HepG2 (cell line): Measurements from ENCODE around the gene FKBP1B. TPM values are rescaled to one million over a fixed set of nuclear protein-coding genes. Genes with fewer than 3 reads are reported as not detected.
A peak's percentile ranks its signal among the peaks of the same experiment; 100 is the strongest.

Experiments used
- AGO1 ChIP-seq: fragments of 200-400 bp; formaldehyde crosslinking; IDR thresholded peaks from 2 replicates; pipeline ENCODE4 v1.6.1; 2017; ENCODE audit warnings: mild to moderate bottlenecking, low read depth, low read length, moderate library complexity; ENCODE audit not compliant: poor library complexity, severe bottlenecking
- ATF7 ChIP-seq, 2 experiments: fragments of 450-650 bp in 1 of 2; sonication (generic) in 1 of 2; formaldehyde crosslinking in 1 of 2; IDR thresholded peaks; 2 replicates each; pipeline versions ENCODE4 v1.4.0 to v1.6.1; 2016 to 2020; ENCODE audit warnings: antibody characterized with exemption in 1 of 2, mild to moderate bottlenecking in 1 of 2, missing genetic modification reagents in 1 of 2
- GLI4 ChIP-seq: sonication (generic); formaldehyde crosslinking; IDR thresholded peaks from 2 replicates; pipeline ENCODE4 v1.5.1; 2020; ENCODE audit warnings: missing genetic modification reagents, mild to moderate bottlenecking, moderate library complexity, borderline replicate concordance
- IRX3 ChIP-seq: sonication (generic); formaldehyde crosslinking; IDR thresholded peaks from 2 replicates; pipeline ENCODE4 v1.8.1; 2023; ENCODE audit warnings: mild to moderate bottlenecking, low read depth, missing genetic modification reagents, borderline replicate concordance
- KAT8 ChIP-seq: IDR thresholded peaks from 2 replicates; pipeline ENCODE4 v1.6.1; 2016; ENCODE audit warnings: missing genetic modification reagents, missing compliant biosample characterization
- KDM3A ChIP-seq: IDR thresholded peaks from 2 replicates; pipeline ENCODE4 v1.6.1; 2018; ENCODE audit warnings: low read depth, missing compliant biosample characterization
- MBD4 ChIP-seq: IDR thresholded peaks from 2 replicates; pipeline ENCODE4 v1.6.1; 2012; ENCODE audit warnings: low read length, inconsistent platforms, borderline replicate concordance
- MEIS1 ChIP-seq: sonication (generic); formaldehyde crosslinking; IDR thresholded peaks from 2 replicates; pipeline ENCODE4 v1.9.0; 2021; ENCODE audit warnings: mild to moderate bottlenecking, missing genetic modification reagents, moderate library complexity, borderline replicate concordance
- NCOA2 ChIP-seq: sonication (generic); formaldehyde crosslinking; IDR thresholded peaks from 2 replicates; pipeline ENCODE4 v1.8.0; 2022; ENCODE audit warnings: inconsistent platforms
- NRL ChIP-seq: sonication (generic); formaldehyde crosslinking; IDR thresholded peaks from 2 replicates; pipeline ENCODE4 v1.5.0; 2020; ENCODE audit warnings: missing genetic modification reagents, mild to moderate bottlenecking, moderate library complexity, borderline replicate concordance
- RBAK ChIP-seq: sonication (generic); formaldehyde crosslinking; IDR thresholded peaks from 2 replicates; pipeline ENCODE4 v1.5.1; 2020; ENCODE audit warnings: mild to moderate bottlenecking, missing genetic modification reagents
- SALL1 ChIP-seq: sonication (generic); formaldehyde crosslinking; IDR thresholded peaks from 2 replicates; pipeline ENCODE4 v1.8.0; 2022; ENCODE audit warnings: mild to moderate bottlenecking, missing genetic modification reagents
- SIN3A ChIP-seq: IDR thresholded peaks from 2 replicates; pipeline ENCODE4 v1.6.1; 2011; ENCODE audit warnings: low read depth, mild to moderate bottlenecking, control low read depth, low read length, borderline replicate concordance
- SMAD1 ChIP-seq: sonication (generic); formaldehyde crosslinking; IDR thresholded peaks from 2 replicates; pipeline ENCODE4 v1.4.0; 2020; ENCODE audit warnings: missing genetic modification reagents, low read depth, mild to moderate bottlenecking, borderline replicate concordance
- TBX2 ChIP-seq: sonication (generic); formaldehyde crosslinking; IDR thresholded peaks from 2 replicates; pipeline ENCODE4 v1.5.0; 2020; ENCODE audit warnings: missing genetic modification reagents, mild to moderate bottlenecking, borderline replicate concordance
- YEATS4 ChIP-seq: sonication (generic); formaldehyde crosslinking; IDR thresholded peaks from 2 replicates; pipeline ENCODE4 v1.4.0; 2020; ENCODE audit warnings: missing genetic modification reagents, borderline replicate concordance
- ZMAT3 ChIP-seq: sonication (generic); formaldehyde crosslinking; conservative IDR thresholded peaks from 2 replicates; pipeline ENCODE4 v1.7.0; 2021; ENCODE audit warnings: missing genetic modification reagents
- ZNF317 ChIP-seq: sonication (generic); formaldehyde crosslinking; IDR thresholded peaks from 2 replicates; pipeline ENCODE4 v1.5.0; 2020; ENCODE audit warnings: mild to moderate bottlenecking, missing genetic modification reagents
- ZNF709 ChIP-seq: sonication (generic); formaldehyde crosslinking; IDR thresholded peaks from 2 replicates; pipeline ENCODE4 v1.5.0; 2020; ENCODE audit warnings: mild to moderate bottlenecking, missing genetic modification reagents
- ZNF749 ChIP-seq: sonication (generic); formaldehyde crosslinking; IDR thresholded peaks from 2 replicates; pipeline ENCODE4 v1.8.0; 2022; ENCODE audit warnings: mild to moderate bottlenecking, missing genetic modification reagents, moderate library complexity, borderline replicate concordance
- polyA plus RNA-seq, 8 experiments: library from polyadenylated mRNA; depleted of rRNA in 3 of 8; stranded (reverse) in 7 of 8; unstranded in 1 of 8; fragments of >200 nt; fragmentation: Illumina TruSeq in 4 of 8; extraction: Trizol in 4 of 8; gene quantifications; 2 replicates each; pipeline versions ENCODE4 v1.2.1 to v1.2.3, GENCODE V29; 2011 to 2016; ENCODE audit warnings: low read depth in 4 of 8, missing spikeins in 1 of 8, mixed read lengths in 1 of 8; ENCODE audit not compliant: insufficient read depth in 1 of 8
- total RNA-seq, 5 experiments: library from RNA; depleted of rRNA; stranded (reverse); fragments of >200 nt; fragmentation: Illumina TruSeq; extraction: Trizol; gene quantifications; 2 replicates each; pipeline ENCODE4 v1.2.3, GENCODE V29; 2016; ENCODE audit warnings: low read depth in 1 of 5
- TF ChIP-seq, protein P1 (sequence below): sonication (generic); formaldehyde crosslinking; IDR thresholded peaks from 2 replicates; pipeline ENCODE4 v1.4.0; 2020; ENCODE audit warnings: missing genetic modification reagents
- TF ChIP-seq, protein P2 (sequence below): IDR thresholded peaks from 2 replicates; pipeline ENCODE4 v1.6.1; 2018; ENCODE audit warnings: missing genetic modification reagents, mild to moderate bottlenecking, missing compliant biosample characterization
- TF ChIP-seq, protein P3 (sequence below): sonication (generic); formaldehyde crosslinking; IDR thresholded peaks from 2 replicates; pipeline ENCODE4 v1.4.0; 2020; ENCODE audit warnings: mild to moderate bottlenecking, missing genetic modification reagents
- TF ChIP-seq, protein P4 (sequence below): sonication (generic); formaldehyde crosslinking; IDR thresholded peaks from 2 replicates; pipeline ENCODE4 v1.4.0; 2020; ENCODE audit warnings: missing genetic modification reagents, low read depth, mild to moderate bottlenecking, borderline replicate concordance

FKBP1B gene
- total and polyA plus RNA-seq, 2 of the 13 experiments (the other 11 are each of a cell fraction or from before 2014, with no cell fraction given), result 35.2 to 96.3 TPM

DNA sequence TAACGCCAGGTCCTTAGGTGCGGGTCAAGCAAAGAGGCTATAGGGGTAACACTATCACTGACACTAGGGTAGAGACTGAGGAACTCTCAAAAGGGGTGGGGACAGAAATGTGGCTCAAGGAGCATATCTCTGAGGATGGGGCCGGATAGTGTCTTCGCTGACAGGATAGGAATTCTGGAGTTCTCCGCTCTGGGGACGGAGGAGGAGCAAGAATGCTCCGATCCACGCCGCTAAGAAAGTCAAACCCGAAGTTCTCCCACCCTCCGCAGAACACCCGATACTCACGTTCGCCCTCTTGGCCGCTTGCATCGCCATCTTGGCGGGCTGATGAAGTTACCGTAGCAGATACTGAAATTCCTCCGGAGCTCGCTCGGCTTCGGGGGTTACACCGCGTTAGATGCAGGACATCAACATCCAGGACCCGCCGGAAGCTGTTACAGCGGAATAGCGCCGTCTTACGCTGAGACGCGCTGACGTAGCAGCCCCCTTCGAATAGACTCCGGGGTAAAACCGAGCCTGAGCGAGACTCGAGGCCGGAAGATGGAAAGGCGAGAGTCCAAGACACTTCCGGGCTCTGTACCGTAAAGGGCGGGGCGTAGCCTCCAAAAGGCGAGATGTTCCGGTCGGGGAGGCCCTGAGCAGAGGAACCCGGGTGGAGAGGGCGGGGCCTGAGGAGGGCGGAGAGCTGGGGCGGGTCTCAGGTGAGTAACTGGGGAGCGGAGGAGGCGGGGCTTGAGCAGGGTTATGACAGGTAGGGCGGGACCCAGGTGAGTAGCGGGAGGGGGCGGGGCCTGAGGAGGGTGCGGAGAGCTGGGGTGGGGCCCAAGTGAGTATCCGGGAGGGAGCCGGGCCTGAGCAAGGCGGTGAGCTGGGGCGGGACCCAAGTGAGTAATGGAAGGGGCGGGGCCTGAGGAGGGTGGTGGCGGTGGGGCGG lies 26.6 kb downstream of the FKBP1B start, which contains the start of gene SF3B6 (continued):
- TF ChIP-seq MBD4, result no peak
- TF ChIP-seq, protein P1, sequence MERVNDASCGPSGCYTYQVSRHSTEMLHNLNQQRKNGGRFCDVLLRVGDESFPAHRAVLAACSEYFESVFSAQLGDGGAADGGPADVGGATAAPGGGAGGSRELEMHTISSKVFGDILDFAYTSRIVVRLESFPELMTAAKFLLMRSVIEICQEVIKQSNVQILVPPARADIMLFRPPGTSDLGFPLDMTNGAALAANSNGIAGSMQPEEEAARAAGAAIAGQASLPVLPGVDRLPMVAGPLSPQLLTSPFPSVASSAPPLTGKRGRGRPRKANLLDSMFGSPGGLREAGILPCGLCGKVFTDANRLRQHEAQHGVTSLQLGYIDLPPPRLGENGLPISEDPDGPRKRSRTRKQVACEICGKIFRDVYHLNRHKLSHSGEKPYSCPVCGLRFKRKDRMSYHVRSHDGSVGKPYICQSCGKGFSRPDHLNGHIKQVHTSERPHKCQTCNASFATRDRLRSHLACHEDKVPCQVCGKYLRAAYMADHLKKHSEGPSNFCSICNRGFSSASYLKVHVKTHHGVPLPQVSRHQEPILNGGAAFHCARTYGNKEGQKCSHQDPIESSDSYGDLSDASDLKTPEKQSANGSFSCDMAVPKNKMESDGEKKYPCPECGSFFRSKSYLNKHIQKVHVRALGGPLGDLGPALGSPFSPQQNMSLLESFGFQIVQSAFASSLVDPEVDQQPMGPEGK (CRISPR knock-in tag), result peak; percentile 84
- 0 out of 2 replicates have a peak, but pooled peaks have one; percentile 58 for TF ChIP-seq ZMAT3 (CRISPR knock-in tag)
- TF ChIP-seq NRL, result peak; percentile 98
- TF ChIP-seq ZNF709 (CRISPR knock-in tag), result peak; percentile 52; the same call in 1 of the 2 replicates
- peak; percentile 87; the same call in 1 of the 2 replicates for TF ChIP-seq ZNF749 (CRISPR knock-in tag)
- peak; percentile 100 for TF ChIP-seq AGO1
- TF ChIP-seq, protein P2, sequence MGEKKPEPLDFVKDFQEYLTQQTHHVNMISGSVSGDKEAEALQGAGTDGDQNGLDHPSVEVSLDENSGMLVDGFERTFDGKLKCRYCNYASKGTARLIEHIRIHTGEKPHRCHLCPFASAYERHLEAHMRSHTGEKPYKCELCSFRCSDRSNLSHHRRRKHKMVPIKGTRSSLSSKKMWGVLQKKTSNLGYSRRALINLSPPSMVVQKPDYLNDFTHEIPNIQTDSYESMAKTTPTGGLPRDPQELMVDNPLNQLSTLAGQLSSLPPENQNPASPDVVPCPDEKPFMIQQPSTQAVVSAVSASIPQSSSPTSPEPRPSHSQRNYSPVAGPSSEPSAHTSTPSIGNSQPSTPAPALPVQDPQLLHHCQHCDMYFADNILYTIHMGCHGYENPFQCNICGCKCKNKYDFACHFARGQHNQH (CRISPR knock-in tag), result peak; percentile 98
- peak; percentile 57; the same call in 1 of the 2 replicates for TF ChIP-seq IRX3
- TF ChIP-seq KAT8 (CRISPR knock-in tag), result peak; percentile 100
- TF ChIP-seq GLI4 (CRISPR knock-in tag), result no peak
- peak; percentile 83 for TF ChIP-seq NCOA2 (CRISPR knock-in tag)
- peak; percentile 57; the same call in 1 of the 2 replicates for TF ChIP-seq ATF7 (IDR thresholded peaks at IDR 0.05)
- peak; percentile 92 for TF ChIP-seq ATF7 (CRISPR knock-in tag; IDR thresholded peaks at IDR 0.05)
- peak; percentile 91 for TF ChIP-seq TBX2 (CRISPR knock-in tag)
- TF ChIP-seq SIN3A, result peak; percentile 81; the same call in 1 of the 2 replicates
- peak; percentile 98 for TF ChIP-seq SALL1 (CRISPR knock-in tag)
- TF ChIP-seq RBAK (CRISPR knock-in tag), result 0 out of 2 replicates have a peak, but pooled peaks have one; percentile 71
- TF ChIP-seq, protein P3, sequence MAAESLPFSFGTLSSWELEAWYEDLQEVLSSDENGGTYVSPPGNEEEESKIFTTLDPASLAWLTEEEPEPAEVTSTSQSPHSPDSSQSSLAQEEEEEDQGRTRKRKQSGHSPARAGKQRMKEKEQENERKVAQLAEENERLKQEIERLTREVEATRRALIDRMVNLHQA (CRISPR knock-in tag), result peak; percentile 46; the same call in 1 of the 2 replicates
- peak; percentile 90; the same call in 1 of the 2 replicates for TF ChIP-seq MEIS1
- TF ChIP-seq SMAD1 (CRISPR knock-in tag), result peak; percentile 92; the same call in 1 of the 2 replicates
- TF ChIP-seq ZNF317 (CRISPR knock-in tag), result no peak; the same call in 1 of the 2 replicates
- TF ChIP-seq, protein P4, sequence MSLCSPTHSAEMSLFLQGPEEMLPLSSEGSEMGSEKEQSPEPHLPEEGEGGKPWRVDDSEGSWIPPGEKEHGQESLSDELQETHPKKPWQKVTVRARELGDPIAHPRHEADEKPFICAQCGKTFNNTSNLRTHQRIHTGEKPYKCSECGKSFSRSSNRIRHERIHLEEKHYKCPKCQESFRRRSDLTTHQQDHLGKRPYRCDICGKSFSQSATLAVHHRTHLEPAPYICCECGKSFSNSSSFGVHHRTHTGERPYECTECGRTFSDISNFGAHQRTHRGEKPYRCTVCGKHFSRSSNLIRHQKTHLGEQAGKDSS (CRISPR knock-in tag), result peak; percentile 99
- TF ChIP-seq KDM3A, result peak; percentile 91
- TF ChIP-seq YEATS4 (CRISPR knock-in tag), result peak; percentile 96
